PC-3 (cell line): ENCODE results near the gene DUOX1. TPM values are rescaled to one million over a fixed set of nuclear protein-coding genes. Genes with fewer than 3 reads are reported as not detected.

ENCODE experiments used
- ATAC-seq: fragments of 200-7000 bp; cut with Tn5 transposase; 2 replicates; pipeline ENCODE4 v1.9.1; 2020; ENCODE audit warnings: mild to moderate bottlenecking, moderate library complexity
- BruUV-seq: library from RNA; stranded (reverse); fragments of 400-500 nt; replicated peaks from 2 replicates; lab custom pipeline; 2021; lab: Mats Ljungman, UMichigan
- CTCF ChIA-PET: fragments of 300-600 bp; sonication (Branson Sonifier 250); formaldehyde crosslinking; loops from one replicate; lab custom pipeline; 2022; ENCODE audit warnings: antibody characterized with exemption; lab: Charles Lee
- POLR2A ChIA-PET: fragments of 300-600 bp; sonication (Branson Sonifier 250); formaldehyde crosslinking; loops from one replicate; lab custom pipeline; 2022; ENCODE audit warnings: antibody characterized with exemption; ENCODE audit not compliant: unreplicated experiment; lab: Charles Lee
- DNase-seq: peaks from one replicate; pipeline ENCODE4 v3.0.0-alpha.2; 2015
- H2AFZ ChIP-seq: fragments of 300-600 bp; sonication (generic); 2 replicates; pipeline ENCODE4 v1.6.0; 2016; ENCODE audit warnings: antibody characterized with exemption, low read length
- H3F3A ChIP-seq: fragments of 300-600 bp; sonication (generic); one replicate; pipeline ENCODE4 v1.6.0; 2017; ENCODE audit warnings: antibody characterized with exemption, low read length, control low read depth, mild to moderate bottlenecking; ENCODE audit not compliant: unreplicated experiment
- H3K27ac ChIP-seq: fragments of 300-600 bp; sonication (generic); 2 replicates; pipeline ENCODE4 v1.5.1; 2016; ENCODE audit warnings: mild to moderate bottlenecking, low read length
- H3K27me3 ChIP-seq: fragments of 300-600 bp; sonication (generic); 2 replicates; pipeline ENCODE4 v1.6.1; 2016; ENCODE audit warnings: low read length, mixed read lengths
- H3K36me3 ChIP-seq: fragments of 300-600 bp; sonication (generic); 2 replicates; pipeline ENCODE4 v1.6.1; 2016; ENCODE audit warnings: low read depth, mixed run types, low read length, mixed read lengths
- H3K4me1 ChIP-seq: fragments of 300-600 bp; sonication (generic); 2 replicates; pipeline ENCODE4 v1.5.1; 2016; ENCODE audit warnings: low read length; ENCODE audit not compliant: insufficient read depth
- H3K4me2 ChIP-seq: fragments of 300-600 bp; sonication (generic); 2 replicates; pipeline ENCODE4 v1.6.0; 2016; ENCODE audit warnings: low read length
- H3K4me3 ChIP-seq: fragments of 300-600 bp; sonication (generic); 2 replicates; pipeline ENCODE4 v1.5.1; 2016; ENCODE audit warnings: mild to moderate bottlenecking, low read length, mixed read lengths
- H3K79me2 ChIP-seq: fragments of 300-600 bp; sonication (generic); 2 replicates; pipeline ENCODE4 v1.6.1; 2017; ENCODE audit warnings: low read length, mixed read lengths
- H3K9ac ChIP-seq: fragments of 300-600 bp; sonication (generic); 2 replicates; pipeline ENCODE4 v1.6.0; 2016; ENCODE audit warnings: mild to moderate bottlenecking, low read length
- H3K9me2 ChIP-seq: fragments of 300-600 bp; sonication (generic); replicated peaks from 2 replicates; pipeline ENCODE4 v1.6.1; 2016; ENCODE audit warnings: mixed run types, low read length, mixed read lengths
- H3K9me3 ChIP-seq: fragments of 300-600 bp; sonication (generic); 2 replicates; pipeline ENCODE4 v1.6.1; 2016; ENCODE audit warnings: low read length, mixed read lengths
- H4K20me1 ChIP-seq: fragments of 300-600 bp; sonication (generic); 2 replicates; pipeline ENCODE4 v1.6.1; 2016; ENCODE audit warnings: low read length, mixed read lengths
- CTCF ChIP-seq: fragments of 300-600 bp; sonication (generic); conservative IDR thresholded peaks from 2 replicates; pipeline ENCODE4 v1.5.1; 2017; ENCODE audit warnings: antibody characterized with exemption, low read depth, mild to moderate bottlenecking, low read length
- EZH2 ChIP-seq: fragments of 300-600 bp; sonication (generic); IDR thresholded peaks from one replicate; pipeline ENCODE4 v1.6.1; 2017; ENCODE audit warnings: antibody characterized with exemption, mild to moderate bottlenecking, low read length; ENCODE audit not compliant: unreplicated experiment
- intact Hi-C: fragments of 100-400 bp; cut with micrococcal nuclease; formaldehyde crosslinking; loops from 2 replicates; pipeline ENCODE4 v1.9.0; 2023
- total RNA-seq: library from RNA; depleted of rRNA; stranded (reverse); fragments of >200 nt; gene quantifications from 2 replicates; pipeline ENCODE4 v1.2.3, GENCODE V29; 2014

DUOX1 gene
- total RNA-seq, 1 experiment from 2014 or later: not detected

- H3K4me3 ChIP-seq: peak overlapping the region; percentile 92
- peak overlapping the region; percentile 36 for H3K9ac ChIP-seq
- peaks cover 3% of the 10 kb centered on the region for H3F3A ChIP-seq
- H3K79me2 ChIP-seq: no peaks in the 10 kb centered on the region
- ChIA-PET CTCF (interaction anchor here (0.6 to 1.5 kb wide), 6 partner anchors 35 to 232 kb away, joined by 3 to 18 read pairs (median 5); no protein-coding TSS in a partner anchor), POLR2A (interaction anchor here (0.6 kb wide), 1 partner anchor 10 kb away, joined by 3 read pairs; no protein-coding TSS in a partner anchor)
- no peaks in the 10 kb centered on the region for H3K9me3 ChIP-seq
- peak; percentile 98 for DNase-seq
- peak overlapping the region; percentile 94 for H2AFZ ChIP-seq
- H4K20me1 ChIP-seq: no peaks in the 10 kb centered on the region
- no peaks in the 10 kb centered on the region for H3K36me3 ChIP-seq
- ATAC-seq: peak; percentile 61
- TF ChIP-seq EZH2 (no peak), CTCF (peak; percentile 94)
- no peaks in the 10 kb centered on the region for H3K9me2 ChIP-seq
- intact Hi-C loops: loop anchor here (1.0 kb wide), 2 partner anchors 31 to 35 kb away; no protein-coding TSS in a partner anchor
- H3K27me3 ChIP-seq: no peaks in the 10 kb centered on the region
- H3K4me2 ChIP-seq: peak overlapping the region; percentile 94
- H3K27ac ChIP-seq: no peak overlapping the region
- 0 out of 2 replicates have a peak, but pooled peaks cover 4% of the 10 kb centered on the region for H3K4me1 ChIP-seq
- no TSS peak for BruUV-seq
Observed at GRCh38 chr15:45198337-45199135, 68.7 kb downstream of the DUOX1 start.

- peak overlapping the region; percentile 94 for H2AFZ ChIP-seq
- intact Hi-C loops: no loop called here
Observed at GRCh38 chr15:45199136-45199810, 69.5 kb downstream of the DUOX1 start.

GRCh38 chr15:45200001-45200798, 70.4 kb downstream of the DUOX1 start:
- ChIA-PET CTCF (interaction anchor here (0.6 to 5.8 kb wide), 4 partner anchors 14 to 82 kb away, joined by 3 to 36 read pairs (median 11); no protein-coding TSS in a partner anchor), POLR2A (interaction anchor here (0.6 kb wide), 1 partner anchor 79 kb away, joined by 5 read pairs; no protein-coding TSS in a partner anchor)
- TF ChIP-seq CTCF (no peak), EZH2 (no peak)

More at GRCh38 chr15:45199136-45199810, 69.5 kb downstream of the DUOX1 start:
- no peaks in the 10 kb centered on the region for H3K79me2 ChIP-seq
- peak overlapping the region; percentile 94 for H3K4me2 ChIP-seq
- H3K9me3 ChIP-seq: no peaks in the 10 kb centered on the region
- ChIA-PET POLR2A (no interaction called here), CTCF (interaction anchor here (1.3 to 1.5 kb wide), 2 partner anchors 36 to 81 kb away, joined by 5 to 8 read pairs; no protein-coding TSS in a partner anchor)
- no TSS peak for BruUV-seq
- H3K9me2 ChIP-seq: no peaks in the 10 kb centered on the region
- peak overlapping the region; percentile 19 for H3K9ac ChIP-seq
- H3K4me3 ChIP-seq: peak overlapping the region; percentile 92
- TF ChIP-seq EZH2: no peak
- ATAC-seq (no peak), DNase-seq (peak; percentile 26)
- no peaks in the 10 kb centered on the region for H3K36me3 ChIP-seq
- no peaks in the 10 kb centered on the region for H3K27me3 ChIP-seq
- H3K4me1 ChIP-seq: 0 out of 2 replicates have a peak, but pooled peaks cover 4% of the 10 kb centered on the region
- H4K20me1 ChIP-seq: no peaks in the 10 kb centered on the region
- peaks cover 3% of the 10 kb centered on the region for H3F3A ChIP-seq
- H3K27ac ChIP-seq: peak overlapping the region; percentile 86; the same call in 1 of the 2 replicates

More at GRCh38 chr15:45200001-45200798, 70.4 kb downstream of the DUOX1 start:
- intact Hi-C loops: loop anchor here (1.0 to 10.0 kb wide), 3 partner anchors 75 to 255 kb away; partner anchors contain the start of genes DUOX1 and DUOXA1
- H3K4me1 ChIP-seq: 0 out of 2 replicates have a peak, but pooled peaks cover 4% of the 10 kb centered on the region
- no peaks in the 10 kb centered on the region for H3K9me2 ChIP-seq
- peak overlapping the region; percentile 86 for H3K27ac ChIP-seq
- H3K27me3 ChIP-seq: no peaks in the 10 kb centered on the region
- peak; percentile 62 for ATAC-seq
- no peaks in the 10 kb centered on the region for H3K36me3 ChIP-seq
- no peaks in the 10 kb centered on the region for H3K9me3 ChIP-seq
- peak overlapping the region; percentile 89 for H3K9ac ChIP-seq
- peak overlapping the region; percentile 92 for H3K4me3 ChIP-seq
- BruUV-seq: TSS peak; percentile 100
- peak overlapping the region; percentile 94 for H2AFZ ChIP-seq
- H3K79me2 ChIP-seq: no peaks in the 10 kb centered on the region
- peak; percentile 97 for DNase-seq
- H3F3A ChIP-seq: peaks cover 3% of the 10 kb centered on the region
- no peaks in the 10 kb centered on the region for H4K20me1 ChIP-seq
- peak overlapping the region; percentile 94 for H3K4me2 ChIP-seq
